HG02588 (cell line): ENCODE measurements around the gene RFC4.
"Not testable (repeated sequence)": the region's sequence is repeated elsewhere in the genome, so short reads cannot be mapped to it uniquely, and the experiment has no call there.

Source experiments
- ATAC-seq: cut with Tn5 transposase; IDR thresholded peaks from one replicate; pipeline ENCODE4 v1.9.1; 2021; ENCODE audit warnings: mild to moderate bottlenecking, moderate library complexity; ENCODE audit not compliant: unreplicated experiment

The RFC4 gene

DNA sequence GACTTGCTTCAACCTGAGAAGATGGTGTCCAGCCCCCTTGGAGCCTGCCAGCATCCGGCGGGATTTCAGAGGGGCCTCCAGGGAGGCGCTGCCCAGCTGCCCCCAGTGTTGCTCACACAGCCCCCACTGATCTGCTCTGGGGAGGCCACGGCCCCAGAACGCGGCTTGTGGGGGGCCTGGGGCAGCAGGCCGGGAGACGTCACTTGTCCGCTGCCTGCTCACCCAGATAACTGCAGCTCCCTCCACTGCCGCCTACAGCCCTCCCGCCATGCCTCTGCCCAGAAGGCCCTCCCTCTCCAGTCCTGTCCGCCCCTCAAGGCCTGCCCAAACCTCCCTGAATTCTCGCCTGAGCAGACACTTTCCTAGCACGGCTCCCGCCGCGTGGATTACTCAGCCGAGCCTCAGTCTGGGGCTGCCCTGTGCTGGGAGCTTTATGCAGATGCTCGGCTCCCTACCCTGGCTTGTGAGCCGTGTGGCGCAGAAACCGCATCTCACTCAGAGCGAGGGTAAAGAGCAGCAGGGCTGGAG, 19.1 kb upstream of the RFC4 start:
- ATAC-seq, result no peak

DNA sequence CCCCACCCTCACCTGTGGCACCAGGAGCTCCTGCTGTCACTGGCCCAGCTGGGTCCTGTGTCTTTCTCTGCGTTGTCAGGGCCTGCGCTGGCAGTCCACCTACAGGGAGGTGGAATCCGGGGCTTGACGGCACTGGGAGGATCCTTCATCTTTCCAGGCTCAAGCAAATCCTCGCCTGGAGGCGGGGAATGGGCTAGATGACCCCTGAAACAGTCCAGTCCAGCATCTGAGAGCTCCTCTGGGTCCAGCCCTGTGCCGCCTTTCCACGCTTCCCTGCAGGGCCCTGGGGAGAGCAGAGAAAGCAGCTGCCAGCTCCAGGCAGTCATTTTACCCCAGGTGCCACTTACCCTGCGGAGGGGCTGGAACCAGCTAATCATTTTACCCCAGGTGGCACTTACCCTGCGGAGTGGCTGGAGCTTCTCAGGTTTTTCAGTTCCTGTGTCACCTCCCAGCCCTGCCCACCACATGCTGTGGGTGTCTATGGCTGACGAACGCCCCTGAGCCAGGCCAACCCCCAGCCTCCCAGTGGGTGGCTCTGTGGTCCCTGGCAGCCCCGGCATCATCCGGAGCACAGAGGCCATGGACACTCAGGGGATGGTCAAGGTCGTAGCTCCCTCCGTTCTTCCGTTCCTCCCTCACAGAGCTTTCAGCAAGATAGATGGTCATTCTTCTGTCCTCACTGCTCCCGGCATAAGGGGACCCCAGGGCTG, 18.3 kb upstream of the RFC4 start:
- no peak for ATAC-seq

DNA sequence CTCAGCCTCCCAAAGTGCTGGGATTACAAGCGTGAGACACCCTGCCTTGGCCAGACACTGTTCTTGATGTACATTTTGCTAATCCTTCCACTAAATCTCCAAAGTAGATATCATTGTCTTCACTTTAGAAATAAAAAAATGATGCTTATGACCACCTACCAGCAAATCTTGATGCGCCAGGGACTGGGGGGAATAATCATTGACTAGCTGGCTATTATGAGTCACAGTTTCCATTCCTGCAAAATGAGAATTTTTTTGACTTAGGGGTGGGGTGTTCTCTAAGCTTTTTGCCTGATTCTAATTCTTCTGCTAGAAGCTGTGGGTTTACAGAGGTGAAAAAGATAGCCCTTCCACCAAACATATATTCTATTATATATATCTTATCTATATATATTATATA, 17.1 kb upstream of the RFC4 start:
- no peak for ATAC-seq

GRCh38 chr3:186822388-186822759, 16.1 kb upstream of the RFC4 start:
- not testable (repeated sequence) for ATAC-seq

DNA sequence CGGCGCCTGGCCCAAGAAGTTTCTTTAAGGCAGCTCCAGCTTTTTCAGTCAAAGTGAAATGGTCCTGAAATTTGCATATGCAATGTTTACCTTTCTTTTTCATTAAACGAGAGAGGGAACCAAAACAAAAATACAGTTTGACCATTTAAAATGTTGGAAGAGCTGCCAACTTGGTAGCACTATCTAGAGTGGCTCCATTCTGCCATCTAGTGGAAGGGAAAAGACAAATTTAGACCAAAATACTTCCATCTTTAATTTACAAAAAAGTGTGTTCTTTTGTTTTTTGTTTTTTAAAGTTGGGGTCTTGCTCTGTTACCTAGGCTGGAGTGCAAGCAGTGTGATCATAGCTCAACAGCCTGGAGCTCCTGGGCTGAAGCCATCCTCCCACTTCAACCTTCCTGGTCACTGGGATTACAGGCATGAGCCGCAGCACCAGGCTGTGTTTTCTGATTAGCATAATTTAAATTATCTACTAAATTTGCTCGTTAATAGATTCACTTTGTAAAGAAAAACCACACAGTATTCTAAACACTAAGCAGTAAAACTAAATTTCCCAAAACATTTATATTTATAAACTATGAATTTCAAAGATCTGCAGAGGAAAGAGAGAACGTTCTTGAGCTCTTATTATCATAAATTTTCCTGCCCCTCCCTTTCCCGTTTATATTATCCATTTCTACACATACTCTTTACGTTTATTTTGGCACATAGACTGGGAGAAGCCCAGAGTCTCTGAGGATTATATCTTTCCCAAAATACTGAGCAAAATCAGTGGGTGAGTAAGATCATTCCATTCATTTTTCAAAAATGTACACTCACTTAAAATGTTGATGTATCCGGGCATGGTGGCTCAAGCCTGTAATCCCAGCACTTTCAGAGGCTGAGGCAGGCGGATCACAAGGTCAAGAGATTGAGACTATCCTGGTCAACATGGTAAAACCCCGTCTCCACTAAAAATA, 15.4 kb upstream of the RFC4 start:
- ATAC-seq, result no peak

- no peak for ATAC-seq
Observed at GRCh38 chr3:186818956-186819355, 12.7 kb upstream of the RFC4 start.

GRCh38 chr3:186818516-186818915, 12.2 kb upstream of the RFC4 start:
- no peak for ATAC-seq

GRCh38 chr3:186815435-186815834, 9.2 kb upstream of the RFC4 start:
- no peak for ATAC-seq

DNA sequence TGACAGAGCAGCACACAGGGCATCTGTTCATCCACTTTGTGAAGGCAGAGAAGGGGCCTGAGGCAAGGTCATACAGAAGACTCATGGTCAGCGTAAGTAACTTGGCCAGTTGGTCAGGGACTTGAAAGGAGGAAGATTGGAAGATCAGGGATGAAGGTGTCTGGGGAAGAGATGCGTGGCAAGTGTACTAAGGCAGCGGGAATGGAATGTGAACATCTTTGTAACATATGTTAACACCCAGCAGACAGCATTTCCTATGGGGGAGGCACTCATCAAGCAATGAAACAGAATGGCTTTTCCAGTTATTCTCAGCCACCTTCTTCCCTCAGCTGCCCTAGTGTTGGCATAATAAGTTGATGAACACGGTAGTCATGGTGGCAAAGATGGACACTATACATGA, 7.8 kb upstream of the RFC4 start:
- no peak for ATAC-seq

DNA sequence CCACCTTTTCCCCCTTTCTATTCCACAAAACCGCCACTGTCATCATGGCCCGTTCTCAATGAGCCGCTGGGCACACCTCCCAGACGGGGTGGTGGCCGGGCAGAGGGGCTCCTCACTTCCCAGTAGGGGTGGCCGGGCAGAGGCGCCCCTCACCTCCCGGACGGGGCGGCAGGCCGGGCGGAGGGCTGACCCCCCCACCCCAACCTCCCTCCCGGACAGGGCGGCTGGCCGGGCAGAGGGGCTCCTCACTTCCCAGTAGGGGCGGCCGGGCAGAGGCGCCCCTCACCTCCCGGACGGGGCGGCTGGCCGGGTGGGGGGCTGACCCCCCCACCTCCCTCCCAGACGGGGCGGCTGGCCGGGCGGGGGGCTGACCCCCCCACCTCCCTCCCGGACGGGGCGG, 5.0 kb upstream of the RFC4 start:
- ATAC-seq, result not testable (repeated sequence)

GRCh38 chr3:186810336-186810996, 4.2 kb upstream of the RFC4 start:
- ATAC-seq, result no peak

DNA sequence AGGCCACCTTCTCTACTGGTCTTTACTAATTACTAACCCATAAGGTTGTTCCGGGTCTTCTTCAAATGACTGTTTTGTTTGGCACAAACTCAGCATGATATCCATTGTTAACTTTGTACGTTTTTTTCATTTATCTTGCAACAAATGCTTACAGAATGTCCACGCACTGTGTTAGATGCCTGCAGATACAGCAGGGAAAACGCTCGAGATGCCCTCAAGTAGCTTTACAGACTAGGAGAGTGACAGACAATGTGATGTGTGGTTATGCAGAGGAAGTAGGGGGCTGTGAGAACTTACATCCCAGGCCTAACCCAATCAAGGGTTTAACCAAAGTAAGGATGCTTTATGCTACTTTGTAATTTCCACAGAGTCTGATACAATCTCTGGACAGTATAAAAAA, 949 bp upstream of the RFC4 start:
- ATAC-seq, result no peak

DNA sequence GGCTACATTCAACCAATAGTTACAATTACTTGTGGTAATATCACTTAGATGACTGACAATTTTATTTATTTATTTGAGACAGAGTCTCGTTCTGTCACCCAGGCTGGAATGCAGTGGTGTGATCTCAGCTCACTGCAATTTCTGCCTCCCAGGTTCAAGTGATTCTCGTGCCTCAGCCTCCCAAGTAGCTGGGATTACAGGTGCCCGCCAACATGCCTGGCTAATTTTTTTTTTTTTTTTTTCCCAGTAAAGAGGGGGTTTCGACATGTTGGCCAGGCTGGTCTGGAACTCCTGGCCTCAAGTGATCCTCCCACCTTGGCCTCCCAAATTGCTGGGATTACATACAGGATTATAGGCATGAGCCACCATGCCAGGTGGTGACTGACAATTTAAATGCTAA, 2.8 kb downstream of the RFC4 start:
- not testable (repeated sequence) for ATAC-seq

- no peak for ATAC-seq
Observed at GRCh38 chr3:186802701-186803100, 3.6 kb downstream of the RFC4 start.

DNA sequence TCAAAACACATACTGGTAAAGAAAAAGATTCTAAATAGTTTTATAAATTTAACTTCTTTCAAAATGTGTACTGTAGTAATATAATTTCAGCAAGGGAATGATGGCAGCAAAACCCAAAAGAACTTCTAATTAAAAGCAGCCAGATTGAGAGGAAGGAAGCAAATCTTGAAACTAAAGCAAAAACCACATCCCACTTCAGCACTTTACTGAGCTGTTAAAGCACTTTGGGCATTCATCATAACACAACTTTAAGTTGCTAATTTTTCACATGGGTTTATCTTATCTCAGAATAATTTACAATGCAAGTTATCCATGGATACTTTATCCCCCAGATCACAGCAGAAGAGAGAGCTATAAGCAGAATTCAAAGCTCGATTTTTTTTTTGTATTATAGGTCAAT, 6.0 kb downstream of the RFC4 start:
- ATAC-seq, result no peak

- ATAC-seq, result no peak
Observed at GRCh38 chr3:186798239-186798874, 7.9 kb downstream of the RFC4 start.

DNA sequence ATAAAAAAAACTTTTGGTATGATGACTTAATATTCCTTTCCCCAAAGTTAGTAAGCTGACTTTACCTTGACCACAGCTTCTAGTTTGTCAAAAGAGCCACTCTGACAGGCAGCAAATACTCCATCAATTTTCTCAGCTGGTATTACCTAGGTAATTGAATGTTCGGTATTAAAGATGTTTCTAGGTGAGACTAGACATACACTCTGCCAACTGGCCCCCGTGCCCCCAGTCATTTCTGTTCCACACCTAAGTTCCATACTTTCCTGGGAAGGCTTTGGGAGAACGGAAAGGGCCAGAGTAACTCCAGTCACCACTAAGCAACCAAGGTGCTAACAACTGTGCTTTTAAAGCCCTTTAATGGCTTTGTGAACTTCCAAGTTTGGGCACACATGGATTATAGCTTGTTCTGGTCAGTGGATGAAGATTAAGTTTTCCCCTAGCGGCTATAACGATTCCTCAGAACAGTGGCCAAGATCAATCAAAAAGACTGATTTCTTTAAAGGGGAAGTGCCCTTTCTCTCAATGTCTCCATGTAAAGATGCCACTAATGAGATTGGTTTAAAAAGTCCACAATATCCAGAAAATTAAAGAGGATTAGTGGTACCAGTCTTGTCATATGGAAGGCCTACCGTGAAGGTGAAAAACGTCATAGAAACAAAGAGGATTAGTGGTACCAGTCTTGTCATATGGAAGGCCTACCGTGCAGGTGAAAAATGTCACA, 15.9 kb downstream of the RFC4 start:
- no peak for ATAC-seq

GRCh38 chr3:186789554-186790260, 16.6 kb downstream of the RFC4 start:
- no peak for ATAC-seq

GRCh38 chr3:186788482-186789370, 17.6 kb downstream of the RFC4 start:
- no peak for ATAC-seq
